Activated CD8-positive, alpha-beta memory T cell treated with anti-CD3 and anti-CD28 coated beads, Interleukin-2, amount 50 U/mL, for 1 hour (primary cell): ENCODE results near the gene POLR2L.

Experiments
- DNase-seq: peaks from one replicate; pipeline ENCODE4 v3.0.0-alpha.2; 2020; ENCODE audit errors: extremely low read depth

Gene POLR2L

GRCh38 chr11:794766-795633, 47.3 kb downstream of the POLR2L start:
- DNase-seq: no peak

GRCh38 chr11:794013-794765, 48.1 kb downstream of the POLR2L start:
- DNase-seq: no peak

DNA sequence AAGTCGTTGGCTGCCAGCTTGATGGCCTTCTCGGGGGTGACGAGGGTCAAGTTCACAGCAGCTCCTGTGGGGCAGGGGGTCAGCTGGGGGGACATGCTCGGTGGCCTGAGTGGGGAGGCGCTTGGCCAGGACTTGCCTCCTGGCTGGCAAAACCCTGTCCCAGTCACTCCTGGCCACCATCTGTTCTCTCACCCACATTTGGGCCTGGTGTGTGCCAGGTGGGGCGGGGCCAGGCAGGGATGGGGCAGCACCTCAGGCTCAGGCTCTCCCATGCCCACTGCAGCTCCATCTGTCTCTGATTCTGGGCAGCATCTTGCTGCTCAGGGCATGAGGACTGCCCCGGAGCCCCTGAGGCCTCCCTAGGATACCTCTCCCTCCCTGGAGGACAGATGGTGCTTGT, 48.8 kb downstream of the POLR2L start:
- no peak for DNase-seq

GRCh38 chr11:792873-793272, 49.5 kb downstream of the POLR2L start:
- no peak for DNase-seq

DNA sequence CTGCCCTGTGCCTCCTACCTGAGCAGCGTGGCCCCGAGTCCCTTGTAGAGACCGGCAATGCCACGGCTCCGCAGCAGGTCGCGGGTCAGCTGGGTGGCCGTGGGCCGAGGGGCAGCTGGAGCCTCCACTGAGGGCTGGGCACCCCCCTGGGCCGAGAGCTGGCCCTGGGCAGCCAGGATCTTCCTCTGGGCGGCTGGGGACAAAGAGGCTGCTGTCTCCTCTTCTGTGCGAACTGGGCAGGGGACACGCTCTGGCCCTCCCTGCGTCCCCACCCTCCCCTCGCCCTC, 49.9 kb downstream of the POLR2L start:
- DNase-seq: no peak

GRCh38 chr11:791658-792534, 50.4 kb downstream of the POLR2L start:
- DNase-seq: no peak

GRCh38 chr11:790721-791564, 51.4 kb downstream of the POLR2L start:
- DNase-seq: no peak

- DNase-seq: no peak
Observed at GRCh38 chr11:789943-790342, 52.4 kb downstream of the POLR2L start, which contains the start of gene CEND1. Gene CEND1, minus strand, starts transcription at chr11:790090. Its CDS starts 1,514 bp downstream, at chr11:788576.
